ENCODE results near the gene LRSAM1.

DNA sequence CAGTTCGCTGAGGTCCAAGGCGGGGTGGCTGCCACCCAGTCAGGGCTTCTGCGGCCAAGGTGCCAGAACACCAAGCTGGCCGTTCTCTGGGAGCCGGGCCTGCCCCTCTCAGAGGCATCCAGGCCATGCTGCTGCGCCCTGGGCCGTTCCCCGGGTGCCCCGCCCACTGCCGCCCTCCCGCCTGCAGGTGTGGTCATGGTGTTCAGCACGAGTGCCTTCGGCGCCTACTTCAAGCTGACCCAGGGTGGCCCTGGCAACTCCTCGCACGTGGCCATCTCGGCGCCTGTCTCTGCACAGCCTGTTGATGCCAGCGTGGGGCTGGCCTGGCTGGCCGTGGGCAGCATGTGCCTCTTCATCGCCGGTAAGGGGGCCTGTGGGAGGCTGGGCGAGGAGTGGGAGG is 46.7 kb upstream of the LRSAM1 start:
- no peak for TF ChIP-seq POLR2AphosphoS5 (IDR thresholded peaks at IDR 0.05)
- TF ChIP-seq, protein P1, sequence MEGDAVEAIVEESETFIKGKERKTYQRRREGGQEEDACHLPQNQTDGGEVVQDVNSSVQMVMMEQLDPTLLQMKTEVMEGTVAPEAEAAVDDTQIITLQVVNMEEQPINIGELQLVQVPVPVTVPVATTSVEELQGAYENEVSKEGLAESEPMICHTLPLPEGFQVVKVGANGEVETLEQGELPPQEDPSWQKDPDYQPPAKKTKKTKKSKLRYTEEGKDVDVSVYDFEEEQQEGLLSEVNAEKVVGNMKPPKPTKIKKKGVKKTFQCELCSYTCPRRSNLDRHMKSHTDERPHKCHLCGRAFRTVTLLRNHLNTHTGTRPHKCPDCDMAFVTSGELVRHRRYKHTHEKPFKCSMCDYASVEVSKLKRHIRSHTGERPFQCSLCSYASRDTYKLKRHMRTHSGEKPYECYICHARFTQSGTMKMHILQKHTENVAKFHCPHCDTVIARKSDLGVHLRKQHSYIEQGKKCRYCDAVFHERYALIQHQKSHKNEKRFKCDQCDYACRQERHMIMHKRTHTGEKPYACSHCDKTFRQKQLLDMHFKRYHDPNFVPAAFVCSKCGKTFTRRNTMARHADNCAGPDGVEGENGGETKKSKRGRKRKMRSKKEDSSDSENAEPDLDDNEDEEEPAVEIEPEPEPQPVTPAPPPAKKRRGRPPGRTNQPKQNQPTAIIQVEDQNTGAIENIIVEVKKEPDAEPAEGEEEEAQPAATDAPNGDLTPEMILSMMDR (IDR thresholded peaks at IDR 0.05) = no peak
